8988T (cell line): ENCODE data around the gene IGF1R.
A peak's percentile ranks its signal among the peaks of the same experiment; 100 is the strongest.

Experiments
- DNase-seq: peaks from one replicate; pipeline ENCODE4 v3.0.0; 2011

The IGF1R gene

GRCh38 chr15:98778960-98779359, 130.6 kb downstream of the IGF1R start:
- DNase-seq: no peak

- peak; percentile 28 for DNase-seq
These were observed 131.2 kb downstream of the IGF1R start for GRCh38 chr15:98779463-98780071.

- DNase-seq: no peak
These were observed 133.5 kb downstream of the IGF1R start for GRCh38 chr15:98781838-98782237.

- DNase-seq: no peak
These were observed 134.5 kb downstream of the IGF1R start for GRCh38 chr15:98782801-98783200.

- no peak for DNase-seq
These were observed 137.1 kb downstream of the IGF1R start for GRCh38 chr15:98785431-98785806.

- DNase-seq: no peak
These were observed 137.7 kb downstream of the IGF1R start for GRCh38 chr15:98785807-98786621.

GRCh38 chr15:98786717-98787116, 138.4 kb downstream of the IGF1R start:
- no peak for DNase-seq

GRCh38 chr15:98787194-98787593, 138.9 kb downstream of the IGF1R start:
- DNase-seq: no peak

GRCh38 chr15:98787936-98788757, 139.8 kb downstream of the IGF1R start:
- DNase-seq: no peak

- no peak for DNase-seq
These were observed 140.7 kb downstream of the IGF1R start for GRCh38 chr15:98789020-98789419.

- no peak for DNase-seq
These were observed 141.9 kb downstream of the IGF1R start for GRCh38 chr15:98790270-98790669.

GRCh38 chr15:98791046-98791701, 142.8 kb downstream of the IGF1R start:
- no peak for DNase-seq

GRCh38 chr15:98792117-98792516, 143.8 kb downstream of the IGF1R start:
- no peak for DNase-seq

- DNase-seq: no peak
These were observed 145.9 kb downstream of the IGF1R start for GRCh38 chr15:98794211-98794610.

GRCh38 chr15:98794748-98795147, 146.4 kb downstream of the IGF1R start:
- DNase-seq: no peak

GRCh38 chr15:98795980-98796379, 147.6 kb downstream of the IGF1R start:
- DNase-seq: no peak

GRCh38 chr15:98796685-98797357, 148.5 kb downstream of the IGF1R start:
- no peak for DNase-seq

- no peak for DNase-seq
These were observed 150.1 kb downstream of the IGF1R start for GRCh38 chr15:98798375-98798893.

GRCh38 chr15:98799461-98800390, 151.4 kb downstream of the IGF1R start:
- no peak for DNase-seq

GRCh38 chr15:98800437-98801233, 152.3 kb downstream of the IGF1R start:
- no peak for DNase-seq
